Neural progenitor cell (in vitro differentiated cells): ENCODE measurements around the gene RELL2. TPM values are rescaled to one million over a fixed set of nuclear protein-coding genes. Genes with fewer than 3 reads are reported as not detected.
A peak's percentile ranks its signal among the peaks of the same experiment; 100 is the strongest.

Experiments used
- DNase-seq: peaks from one replicate; pipeline ENCODE4 v3.0.0-alpha.2; 2016; ENCODE audit warnings: low spot score
- H2AFZ ChIP-seq: fragments of 200-600 bp; sonication (generic); replicated peaks from 2 replicates; pipeline ENCODE4 v1.6.1; 2016; ENCODE audit warnings: antibody characterized with exemption
- H3F3A ChIP-seq: fragments of 200-600 bp; sonication (generic); 2 replicates; pipeline ENCODE4 v1.6.1; 2016; ENCODE audit warnings: antibody characterized with exemption, low read depth
- H3K27ac ChIP-seq: fragments of 200-600 bp; sonication (generic); 2 replicates; pipeline ENCODE4 v1.5.1; 2016; ENCODE audit warnings: mild to moderate bottlenecking
- H3K27me3 ChIP-seq: fragments of 200-600 bp; sonication (generic); 2 replicates; pipeline ENCODE4 v1.6.1; 2016; ENCODE audit warnings: mild to moderate bottlenecking, moderate library complexity
- H3K36me3 ChIP-seq: fragments of 200-600 bp; sonication (generic); 2 replicates; pipeline ENCODE4 v1.5.1; 2016
- H3K4me1 ChIP-seq: fragments of 200-600 bp; sonication (generic); 2 replicates; pipeline ENCODE4 v1.6.1; 2016; ENCODE audit warnings: mixed run types
- H3K4me2 ChIP-seq: fragments of 200-600 bp; sonication (generic); 2 replicates; pipeline ENCODE4 v1.6.1; 2016
- H3K4me3 ChIP-seq: fragments of 200-600 bp; sonication (generic); 2 replicates; pipeline ENCODE4 v1.5.1; 2016
- H3K79me2 ChIP-seq: fragments of 200-600 bp; sonication (generic); 2 replicates; pipeline ENCODE4 v1.6.1; 2016; ENCODE audit warnings: low read depth
- H3K9ac ChIP-seq: fragments of 200-600 bp; sonication (generic); 2 replicates; pipeline ENCODE4 v1.6.1; 2016
- H3K9me3 ChIP-seq: fragments of 200-600 bp; sonication (generic); 2 replicates; pipeline ENCODE4 v1.5.1; 2016; ENCODE audit warnings: low read depth
- H4K20me1 ChIP-seq: fragments of 200-600 bp; sonication (generic); 2 replicates; pipeline ENCODE4 v1.6.1; 2016; ENCODE audit warnings: low read depth
- H3K27ac Mint-ChIP-seq: 3 replicates; pipeline ENCODE4 v1.8.0; 2021; ENCODE audit warnings: mixed read lengths
- H3K27me3 Mint-ChIP-seq: 2 replicates; pipeline ENCODE4 v1.8.0; 2022; ENCODE audit warnings: low read depth, mild to moderate bottlenecking, inconsistent platforms, moderate library complexity, mixed read lengths; ENCODE audit not compliant: insufficient read depth
- H3K36me3 Mint-ChIP-seq: 3 replicates; pipeline ENCODE4 v1.8.0; 2021; ENCODE audit warnings: mixed read lengths
- H3K4me1 Mint-ChIP-seq: 3 replicates; pipeline ENCODE4 v1.8.0; 2021; ENCODE audit warnings: mixed read lengths
- H3K4me3 Mint-ChIP-seq: 3 replicates; pipeline ENCODE4 v1.8.0; 2021; ENCODE audit warnings: mild to moderate bottlenecking, moderate library complexity, mixed read lengths
- H3K9me3 Mint-ChIP-seq: 3 replicates; pipeline ENCODE4 v1.8.0; 2020; ENCODE audit warnings: mixed read lengths
- CTCF ChIP-seq: fragments of 200-600 bp; sonication (generic); IDR thresholded peaks from 2 replicates; pipeline ENCODE4 v1.5.1; 2017; ENCODE audit warnings: antibody characterized with exemption, mild to moderate bottlenecking
- EZH2 ChIP-seq: fragments of 200-600 bp; sonication (generic); IDR thresholded peaks from 2 replicates; pipeline ENCODE4 v1.6.1; 2017; ENCODE audit warnings: antibody characterized with exemption, mild to moderate bottlenecking, moderate library complexity
- EZH2phosphoT487 ChIP-seq: fragments of 200-600 bp; sonication (generic); IDR thresholded peaks from 2 replicates; pipeline ENCODE4 v1.6.1; 2017; ENCODE audit warnings: antibody characterized with exemption
- total RNA-seq: library from RNA; depleted of rRNA; stranded (reverse); fragments of >200 nt; gene quantifications from 2 replicates; pipeline ENCODE4 v1.2.3, GENCODE V29; 2015; ENCODE audit warnings: low replicate concordance

The RELL2 gene
- total RNA-seq, 1 donor from 2014 or later, result 0.30 TPM

- H3K36me3 ChIP-seq, result peaks cover 3% of the 10 kb centered on the region
- no peak overlapping the region for H3K4me2 ChIP-seq
- Mint-ChIP-seq H3K9me3 (no peaks in the 10 kb centered on the region), H3K27me3 (peaks cover 3% of the 10 kb centered on the region), H3K4me3 (no peak overlapping the region), H3K36me3 (peaks cover 20% of the 10 kb centered on the region), H3K4me1 (peaks cover 5% of the 10 kb centered on the region), H3K27ac (no peak overlapping the region)
- H4K20me1 ChIP-seq, result no peaks in the 10 kb centered on the region
- no peak overlapping the region for H3K4me3 ChIP-seq
- H3F3A ChIP-seq, result peaks cover 7% of the 10 kb centered on the region
- H3K9me3 ChIP-seq, result no peaks in the 10 kb centered on the region
- no peak overlapping the region for H3K9ac ChIP-seq
- no peak for TF ChIP-seq CTCF
- DNase-seq, result no peak
- H3K27me3 ChIP-seq, result no peaks in the 10 kb centered on the region
- H3K4me1 ChIP-seq, result no peaks in the 10 kb centered on the region
- no peak overlapping the region for H2AFZ ChIP-seq
- H3K27ac ChIP-seq, result no peak overlapping the region
- H3K79me2 ChIP-seq, result no peaks in the 10 kb centered on the region
Observed at GRCh38 chr5:141663506-141663905, 26.7 kb downstream of the RELL2 start.

GRCh38 chr5:141664733-141665461 lies 28.1 kb downstream of the RELL2 start:
- no peak overlapping the region for H3K27ac ChIP-seq
- no peaks in the 10 kb centered on the region for H3K4me1 ChIP-seq
- H3K4me2 ChIP-seq, result no peak overlapping the region
- Mint-ChIP-seq H3K27me3 (peaks cover 5% of the 10 kb centered on the region), H3K27ac (no peak overlapping the region), H3K9me3 (no peaks in the 10 kb centered on the region), H3K36me3 (peaks cover 19% of the 10 kb centered on the region), H3K4me1 (peaks cover 7% of the 10 kb centered on the region), H3K4me3 (no peak overlapping the region)
- TF ChIP-seq CTCF (peak; percentile 93), EZH2phosphoT487 (no peak), EZH2 (no peak)
- no peaks in the 10 kb centered on the region for H4K20me1 ChIP-seq
- DNase-seq, result peak; percentile 73
- no peak overlapping the region for H3K4me3 ChIP-seq
- peaks cover 3% of the 10 kb centered on the region for H3K36me3 ChIP-seq
- no peaks in the 10 kb centered on the region for H3K9me3 ChIP-seq
- H3F3A ChIP-seq, result peaks cover 7% of the 10 kb centered on the region
- no peaks in the 10 kb centered on the region for H3K79me2 ChIP-seq
- H2AFZ ChIP-seq, result no peak overlapping the region
- H3K27me3 ChIP-seq, result no peaks in the 10 kb centered on the region
- no peak overlapping the region for H3K9ac ChIP-seq

- Mint-ChIP-seq H3K36me3 (peaks cover 15% of the 10 kb centered on the region), H3K4me1 (peaks cover 7% of the 10 kb centered on the region), H3K9me3 (no peaks in the 10 kb centered on the region), H3K4me3 (no peak overlapping the region), H3K27me3 (peaks cover 5% of the 10 kb centered on the region), H3K27ac (no peak overlapping the region)
- no peaks in the 10 kb centered on the region for H3K79me2 ChIP-seq
- H3K4me2 ChIP-seq, result no peak overlapping the region
- H3K9ac ChIP-seq, result no peak overlapping the region
- no peaks in the 10 kb centered on the region for H4K20me1 ChIP-seq
- peaks cover 3% of the 10 kb centered on the region for H3K36me3 ChIP-seq
- no peak overlapping the region for H3K27ac ChIP-seq
- no peak for DNase-seq
- TF ChIP-seq EZH2, result no peak
- TF ChIP-seq CTCF, result no peak
- no peak for TF ChIP-seq EZH2phosphoT487
- no peak overlapping the region for H2AFZ ChIP-seq
- peaks cover 7% of the 10 kb centered on the region for H3F3A ChIP-seq
- H3K4me3 ChIP-seq, result no peak overlapping the region
- H3K9me3 ChIP-seq, result no peaks in the 10 kb centered on the region
- no peaks in the 10 kb centered on the region for H3K27me3 ChIP-seq
- no peaks in the 10 kb centered on the region for H3K4me1 ChIP-seq
Observed at GRCh38 chr5:141665995-141666940, 29.5 kb downstream of the RELL2 start.
